SU-DHL-6 (cell line): ENCODE data around the gene TDRD5.

ENCODE experiments used
- H2AFZ ChIP-seq: fragments of 200-600 bp; sonication (generic); 2 replicates; pipeline ENCODE4 v1.6.1; 2014; ENCODE audit warnings: low read depth, mild to moderate bottlenecking, moderate library complexity, mixed read lengths, antibody characterized with exemption, low read length; ENCODE audit not compliant: severe bottlenecking
- H3F3A ChIP-seq: fragments of 200-600 bp; shearing (Covaris generic); 2 replicates; pipeline ENCODE4 v1.6.0; 2016; ENCODE audit warnings: antibody characterized with exemption, mild to moderate bottlenecking; ENCODE audit not compliant: insufficient read depth
- H3K27ac ChIP-seq: fragments of 200-600 bp; sonication (generic); 2 replicates; pipeline ENCODE4 v1.5.1; 2016; ENCODE audit warnings: low read depth, mild to moderate bottlenecking, low read length, moderate library complexity, mixed read lengths
- H3K27me3 ChIP-seq: fragments of 200-600 bp; sonication (generic), shearing (Covaris generic); 2 replicates; pipeline ENCODE4 v1.6.0; 2014; ENCODE audit warnings: mild to moderate bottlenecking, low read length
- H3K36me3 ChIP-seq: fragments of 200-600 bp; sonication (generic); 2 replicates; pipeline ENCODE4 v1.6.1; 2014; ENCODE audit warnings: mild to moderate bottlenecking, low read length, mixed read lengths
- H3K4me2 ChIP-seq: fragments of 300-600, 200-600 bp; shearing (Covaris generic), sonication (generic); 2 replicates; pipeline ENCODE4 v1.6.0; 2014; ENCODE audit warnings: low read length, low read depth, mild to moderate bottlenecking; ENCODE audit not compliant: poor library complexity, severe bottlenecking
- H3K4me3 ChIP-seq: fragments of 200-600 bp; sonication (generic); 2 replicates; pipeline ENCODE4 v1.5.1; 2014; ENCODE audit warnings: antibody characterized with exemption, low read length, mild to moderate bottlenecking, mixed read lengths; ENCODE audit not compliant: insufficient read depth, poor library complexity, severe bottlenecking
- H3K79me2 ChIP-seq: fragments of 200-600 bp; sonication (generic); 2 replicates; pipeline ENCODE4 v1.6.1; 2014; ENCODE audit warnings: mild to moderate bottlenecking, low read length, moderate library complexity; ENCODE audit not compliant: insufficient read depth
- H3K9ac ChIP-seq: fragments of 200-600 bp; sonication (generic); 2 replicates; pipeline ENCODE4 v1.7.0; 2014; ENCODE audit warnings: mild to moderate bottlenecking, low read length
- H3K9me2 ChIP-seq: fragments of 200-600 bp; sonication (generic); replicated peaks from 2 replicates; pipeline ENCODE4 v1.6.1; 2014; ENCODE audit warnings: low read length; ENCODE audit not compliant: insufficient read depth
- H3K9me3 ChIP-seq: fragments of 200-600 bp; sonication (generic); 2 replicates; pipeline ENCODE4 v1.6.1; 2014; ENCODE audit warnings: low read length, mixed read lengths; ENCODE audit not compliant: insufficient read depth
- H4K20me1 ChIP-seq: fragments of 200-600 bp; sonication (generic); 2 replicates; pipeline ENCODE4 v1.6.1; 2014; ENCODE audit warnings: low read depth, mild to moderate bottlenecking, antibody characterized with exemption, low read length, moderate library complexity, mixed read lengths
- CTCF ChIP-seq: fragments of 200-600 bp; sonication (generic); IDR thresholded peaks from one replicate; pipeline ENCODE4 v1.5.1; 2017; ENCODE audit warnings: antibody characterized with exemption, mild to moderate bottlenecking, low read length, moderate library complexity; ENCODE audit not compliant: insufficient read depth, poor library complexity, severe bottlenecking
- EZH2phosphoT487 ChIP-seq: fragments of 200-600 bp; sonication (generic), shearing (Covaris generic); conservative IDR thresholded peaks from 2 replicates; pipeline ENCODE4 v1.6.1; 2018; ENCODE audit warnings: mild to moderate bottlenecking, antibody characterized with exemption, low read length, moderate library complexity, mixed read lengths

TDRD5 gene

GRCh38 chr1:179702946-179703539 is 111.4 kb downstream of the TDRD5 start:
- Histone ChIP-seq H3K27me3 (no peaks in the 10 kb centered on the region), H3K4me2 (no peak overlapping the region), H4K20me1 (no peaks in the 10 kb centered on the region), H2AFZ (no peak overlapping the region), H3K9ac (no peak overlapping the region), H3K27ac (no peak overlapping the region), H3K36me3 (no peaks in the 10 kb centered on the region), H3K9me3 (no peaks in the 10 kb centered on the region), H3K79me2 (no peaks in the 10 kb centered on the region), H3K4me3 (no peak overlapping the region), H3F3A (no peaks in the 10 kb centered on the region), H3K9me2 (no peaks in the 10 kb centered on the region)
- TF ChIP-seq EZH2phosphoT487 (no peak), CTCF (no peak)

GRCh38 chr1:179706339-179706941 is 114.8 kb downstream of the TDRD5 start:
- Histone ChIP-seq H3F3A (no peaks in the 10 kb centered on the region), H3K27me3 (no peaks in the 10 kb centered on the region), H3K9ac (no peak overlapping the region), H3K9me2 (no peaks in the 10 kb centered on the region), H3K4me3 (no peak overlapping the region), H4K20me1 (no peaks in the 10 kb centered on the region), H2AFZ (no peak overlapping the region), H3K36me3 (no peaks in the 10 kb centered on the region), H3K9me3 (no peaks in the 10 kb centered on the region), H3K79me2 (no peaks in the 10 kb centered on the region), H3K27ac (no peak overlapping the region), H3K4me2 (no peak overlapping the region)
- TF ChIP-seq EZH2phosphoT487 (no peak), CTCF (peak; percentile 69)

GRCh38 chr1:179707406-179707805 is 115.8 kb downstream of the TDRD5 start:
- no peaks in the 10 kb centered on the region for H3K36me3 ChIP-seq
- no peaks in the 10 kb centered on the region for H3K9me2 ChIP-seq
- H3K27ac ChIP-seq = no peak overlapping the region
- H3K27me3 ChIP-seq = no peaks in the 10 kb centered on the region
- no peak overlapping the region for H2AFZ ChIP-seq
- H3K9me3 ChIP-seq = no peaks in the 10 kb centered on the region
- no peak overlapping the region for H3K9ac ChIP-seq
- no peak overlapping the region for H3K4me2 ChIP-seq
- TF ChIP-seq CTCF (no peak), EZH2phosphoT487 (no peak)
- H3K4me3 ChIP-seq = no peak overlapping the region
- no peaks in the 10 kb centered on the region for H4K20me1 ChIP-seq
- no peaks in the 10 kb centered on the region for H3F3A ChIP-seq
- no peaks in the 10 kb centered on the region for H3K79me2 ChIP-seq
